Activated naive CD4-positive, alpha-beta T cell treated with anti-CD3 and anti-CD28 coated beads, Interleukin-2, amount 50 U/mL, for 16 hours (primary cell): ENCODE measurements around the gene ZFYVE9.
"Not testable (repeated sequence)": the region's sequence is repeated elsewhere in the genome, so short reads cannot be mapped to it uniquely, and the experiment has no call there.

Experiments used
- DNase-seq: peaks from one replicate; pipeline ENCODE4 v3.0.0-alpha.2; 2020

ZFYVE9 gene

DNA sequence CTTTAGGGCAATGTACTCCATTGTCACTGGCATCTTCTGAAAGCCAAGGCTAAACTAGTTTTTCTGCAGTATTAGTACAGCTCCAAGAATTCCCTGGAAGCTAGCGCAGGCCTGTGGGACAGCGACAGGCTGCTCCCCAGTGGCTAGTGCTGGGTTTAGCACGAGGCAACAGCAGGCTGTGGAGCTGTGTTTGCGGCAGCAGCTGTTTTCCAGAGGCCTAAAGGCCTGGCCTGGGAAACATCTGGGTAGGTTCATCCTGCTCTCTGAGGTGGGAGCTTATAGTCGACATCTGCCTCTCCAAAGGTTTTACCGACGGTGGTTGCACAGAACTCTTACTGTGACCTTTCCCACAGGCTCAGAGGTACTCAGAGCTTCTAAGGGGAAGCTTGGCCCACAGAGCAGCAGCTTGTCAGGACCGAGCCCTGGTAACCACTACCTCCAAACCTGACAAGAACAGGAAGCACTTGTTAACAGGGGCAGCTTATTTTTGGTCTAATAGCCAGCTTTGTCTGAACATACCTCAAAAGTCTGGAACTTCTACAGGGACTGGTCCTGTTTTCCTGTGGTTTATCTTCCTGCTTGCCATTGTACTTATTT, 206.9 kb downstream of the ZFYVE9 start:
- no peak for DNase-seq

DNA sequence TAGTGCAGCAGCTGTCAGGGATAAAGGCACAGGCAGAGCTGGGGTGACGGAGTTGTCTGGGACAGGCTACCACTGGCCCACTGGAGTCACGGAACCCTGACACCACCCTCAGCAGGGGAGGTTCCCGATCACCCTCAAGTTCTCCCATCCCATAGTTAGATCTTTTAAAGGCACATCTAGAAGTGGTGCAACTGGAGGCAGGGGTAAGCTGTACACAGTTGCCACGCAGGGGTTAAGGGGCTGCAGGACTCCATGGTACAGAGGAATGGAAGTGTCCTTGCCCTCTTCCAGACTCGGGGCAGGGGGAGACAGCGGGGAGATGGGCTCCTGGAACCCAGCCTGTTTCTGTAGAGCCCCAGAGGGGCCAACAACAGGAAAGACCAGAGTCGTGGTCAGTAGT, 210.8 kb downstream of the ZFYVE9 start:
- DNase-seq: no peak

DNA sequence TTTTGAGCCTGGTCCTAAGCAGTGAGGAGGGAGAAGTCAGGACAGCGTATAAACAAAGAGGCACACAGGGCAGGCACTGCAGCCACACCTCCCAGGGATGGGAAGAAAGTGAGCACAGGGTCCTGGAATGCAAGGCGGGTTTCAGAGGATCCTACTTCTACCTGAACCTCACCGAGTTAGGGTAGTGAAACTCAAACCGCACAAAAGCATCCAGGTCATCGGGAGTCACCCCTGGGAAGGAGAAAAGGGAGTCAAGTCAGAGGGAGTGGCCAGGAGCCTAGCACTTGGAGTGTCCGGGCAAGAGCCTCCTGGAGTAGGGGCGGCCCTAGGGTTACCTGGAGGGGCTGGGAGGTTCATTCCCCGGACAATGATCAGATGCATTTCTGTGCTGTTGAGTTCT, 213.5 kb downstream of the ZFYVE9 start:
- no peak for DNase-seq

DNA sequence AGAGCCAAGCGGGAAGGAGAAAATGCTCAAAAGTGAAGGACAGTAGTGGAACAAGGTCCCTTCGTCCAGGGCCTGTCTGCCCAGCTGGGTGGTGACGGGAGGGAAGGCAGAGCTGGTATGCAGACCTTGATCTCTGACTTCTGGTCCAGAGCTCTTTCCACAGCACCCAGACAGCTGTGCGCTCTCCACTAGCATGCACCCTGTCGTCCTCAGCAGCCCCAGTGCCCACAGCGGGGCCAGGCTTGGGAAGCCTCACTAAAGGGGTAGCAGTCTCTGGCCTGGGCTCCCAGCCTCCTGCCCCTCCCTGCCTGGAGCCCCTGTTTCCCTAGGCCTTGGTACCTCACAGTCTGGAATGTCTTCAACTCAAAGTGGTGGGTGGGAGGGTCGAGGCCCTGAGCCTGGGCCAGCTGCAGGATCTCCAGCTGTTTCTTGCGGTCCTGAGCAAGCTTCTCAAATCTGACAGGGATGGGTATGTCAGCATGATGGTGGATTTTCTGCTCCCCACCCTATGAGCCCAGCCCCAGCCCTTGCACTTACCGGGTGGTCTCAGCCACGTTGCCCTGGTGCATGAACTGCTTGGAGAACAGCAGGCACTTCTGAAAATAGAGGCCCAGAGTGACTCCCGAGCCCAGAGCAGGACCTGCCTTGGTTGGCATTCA, 214.1 kb downstream of the ZFYVE9 start:
- DNase-seq: no peak

DNA sequence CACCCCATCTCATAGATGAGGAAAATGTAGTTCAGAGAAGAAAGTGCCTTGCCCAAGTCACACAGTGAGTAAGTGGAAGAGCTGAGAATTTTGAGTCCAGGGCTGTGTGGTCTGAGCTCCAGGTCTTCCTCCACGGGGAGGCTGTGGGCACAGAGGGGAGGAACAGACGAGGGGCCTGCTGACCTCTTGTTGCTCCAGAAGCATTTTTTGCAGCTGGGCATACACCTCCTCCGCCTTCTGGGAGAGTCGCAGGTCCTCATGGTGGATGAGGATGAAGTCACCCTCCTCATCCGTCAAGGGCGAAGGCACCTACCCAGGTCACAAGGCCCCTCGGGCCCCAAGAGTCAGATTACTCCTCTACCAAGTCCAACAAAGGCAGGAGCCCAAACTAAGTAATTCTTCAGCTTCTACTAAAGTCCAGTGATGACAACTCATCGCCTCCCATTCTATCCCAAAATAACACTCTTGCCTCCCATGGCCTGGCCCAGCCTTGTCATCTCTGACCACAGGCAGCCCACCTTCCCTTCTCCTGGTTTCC, 215.0 kb downstream of the ZFYVE9 start:
- no peak for DNase-seq

DNA sequence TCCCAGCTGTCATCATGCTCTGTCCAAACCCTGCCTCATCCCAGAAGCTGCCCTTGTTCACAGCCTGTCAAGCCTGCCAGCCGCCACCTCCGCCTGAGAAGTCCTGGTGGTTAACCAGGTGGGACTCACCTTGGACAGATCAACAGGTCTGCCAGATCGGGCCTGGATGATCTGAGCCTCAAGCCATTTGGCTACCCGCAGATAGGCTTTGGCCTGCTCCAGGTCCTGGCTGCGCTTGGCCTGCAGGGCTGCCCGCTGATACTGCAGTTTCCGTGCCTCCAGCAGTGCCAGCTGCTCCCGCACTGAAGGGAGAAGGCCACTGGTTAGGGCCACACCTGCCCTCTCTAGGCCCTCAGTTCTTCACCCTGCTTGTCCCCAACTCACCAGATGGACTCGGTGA, 215.5 kb downstream of the ZFYVE9 start:
- DNase-seq: no peak

DNA sequence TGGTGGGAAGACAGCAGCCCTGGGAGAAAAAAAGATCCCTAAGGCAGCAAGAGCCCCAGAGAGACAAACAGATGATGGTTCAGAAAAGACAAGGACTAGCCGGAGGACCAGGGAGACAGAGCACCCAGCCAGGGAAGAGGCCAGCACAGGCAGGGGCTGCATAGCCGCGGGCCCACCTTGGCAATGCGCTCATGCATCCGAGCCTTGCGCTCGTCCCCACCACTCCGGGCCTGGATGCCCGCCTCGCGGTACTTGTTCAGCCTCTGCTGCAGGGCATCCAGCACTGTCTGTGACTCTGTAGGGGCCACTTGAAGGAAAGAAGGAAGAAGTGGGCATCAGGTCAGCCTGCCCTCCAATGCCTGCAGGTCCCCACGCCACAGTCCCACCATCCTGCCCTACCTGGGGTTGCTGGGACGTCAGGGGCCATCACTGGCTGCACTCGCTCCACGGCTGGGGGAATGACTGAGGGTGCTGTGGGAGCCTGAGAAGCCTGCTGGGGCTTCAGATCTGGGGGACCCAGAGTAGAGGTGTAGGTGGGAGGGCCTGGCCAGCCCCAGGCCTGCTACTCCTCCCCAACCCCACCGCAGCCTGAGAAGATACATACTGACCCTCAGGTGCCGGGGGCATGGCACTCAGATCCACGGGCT, 217.1 kb downstream of the ZFYVE9 start:
- no peak for DNase-seq

DNA sequence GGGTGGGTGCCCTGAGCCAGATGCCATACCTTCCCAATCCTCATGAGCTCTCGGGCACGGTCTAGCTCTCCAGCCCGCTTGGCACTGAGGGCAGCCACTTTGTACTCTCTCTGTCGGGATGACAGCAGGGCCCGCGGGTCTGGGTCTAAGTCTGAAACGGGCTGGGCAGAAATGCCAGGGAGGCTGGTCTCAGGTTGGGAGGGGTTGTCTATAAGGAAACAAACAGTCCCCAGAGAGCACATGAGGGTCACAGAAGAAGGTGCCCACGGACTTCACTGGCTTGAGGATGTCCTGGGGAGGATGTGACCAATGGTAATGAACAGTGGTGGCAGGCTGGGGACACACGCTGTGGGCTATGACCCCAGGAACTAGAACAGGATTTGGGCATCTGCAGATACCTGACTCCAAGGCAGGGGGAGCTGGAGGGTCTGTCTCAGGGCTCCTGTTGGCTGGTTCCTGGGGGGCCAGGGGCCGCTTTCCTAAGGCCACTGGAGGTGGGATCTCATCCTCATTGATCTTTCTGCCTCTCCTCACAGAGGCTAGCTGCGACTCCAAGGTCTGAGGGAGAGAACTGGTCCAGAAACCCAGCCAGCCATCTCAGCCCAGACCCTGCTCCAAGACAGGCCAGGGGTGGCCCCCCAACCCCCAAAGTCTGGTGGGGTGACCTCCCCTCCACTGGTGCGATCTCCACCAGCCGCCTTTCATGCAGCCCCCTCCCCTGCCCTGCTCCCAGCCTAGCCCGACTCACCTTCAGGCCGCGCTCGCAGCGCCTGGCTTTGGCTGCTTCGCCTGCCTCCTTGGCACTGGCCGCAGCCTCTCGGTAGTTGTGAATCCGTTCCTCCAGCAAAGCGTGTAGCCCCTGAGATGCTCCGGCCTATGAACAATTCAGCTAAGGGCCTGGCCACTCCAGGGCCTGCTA, 218.0 kb downstream of the ZFYVE9 start:
- DNase-seq: no peak

DNA sequence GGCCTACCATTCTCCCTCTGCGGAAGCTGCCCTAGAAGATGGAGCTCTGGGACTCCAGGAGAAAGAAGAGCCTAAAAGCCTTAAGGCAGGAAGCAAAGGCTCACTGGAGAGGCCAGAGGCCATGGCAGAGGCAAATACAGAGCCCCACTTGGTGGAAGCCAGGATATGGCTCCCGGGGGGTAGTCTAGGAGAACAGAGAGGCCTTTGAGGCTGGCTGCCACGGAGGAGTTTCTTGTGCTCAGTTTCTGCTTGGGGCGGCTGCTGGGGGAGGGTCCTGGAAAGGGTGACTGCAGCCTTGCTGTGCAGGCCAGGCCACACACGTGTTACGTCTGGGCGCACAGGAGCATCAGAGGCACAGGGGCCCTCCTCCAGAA, 218.7 kb downstream of the ZFYVE9 start:
- DNase-seq: no peak

DNA sequence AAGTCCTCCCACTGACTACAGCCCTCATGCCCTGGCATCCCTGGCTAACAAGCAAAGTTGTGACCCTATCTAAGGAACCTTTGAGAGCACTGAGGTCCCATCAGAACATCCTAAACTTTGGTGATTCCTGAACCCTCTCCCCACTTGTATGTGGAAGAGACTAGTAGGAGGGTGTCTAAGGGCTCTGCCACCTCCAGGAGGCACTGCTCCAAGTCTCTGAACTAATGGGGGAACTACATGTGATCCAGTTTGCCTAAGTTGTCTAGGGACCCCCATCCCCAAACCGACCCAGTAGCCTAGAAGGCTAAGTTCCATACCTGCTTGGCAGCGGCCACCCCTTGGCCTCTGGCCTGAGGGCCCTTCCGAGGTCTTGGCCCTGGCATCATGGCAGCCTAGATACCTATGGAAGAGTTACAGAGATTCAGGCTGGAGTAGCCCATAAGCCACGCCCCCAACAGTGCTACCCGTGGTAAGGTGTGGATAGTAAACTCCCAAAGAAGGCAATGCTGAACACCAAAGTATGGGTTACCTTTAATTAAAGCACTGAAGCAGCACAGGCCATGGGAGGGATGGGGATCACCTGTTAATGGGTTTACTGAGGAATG, 222.4 kb downstream of the ZFYVE9 start:
- DNase-seq: no peak

DNA sequence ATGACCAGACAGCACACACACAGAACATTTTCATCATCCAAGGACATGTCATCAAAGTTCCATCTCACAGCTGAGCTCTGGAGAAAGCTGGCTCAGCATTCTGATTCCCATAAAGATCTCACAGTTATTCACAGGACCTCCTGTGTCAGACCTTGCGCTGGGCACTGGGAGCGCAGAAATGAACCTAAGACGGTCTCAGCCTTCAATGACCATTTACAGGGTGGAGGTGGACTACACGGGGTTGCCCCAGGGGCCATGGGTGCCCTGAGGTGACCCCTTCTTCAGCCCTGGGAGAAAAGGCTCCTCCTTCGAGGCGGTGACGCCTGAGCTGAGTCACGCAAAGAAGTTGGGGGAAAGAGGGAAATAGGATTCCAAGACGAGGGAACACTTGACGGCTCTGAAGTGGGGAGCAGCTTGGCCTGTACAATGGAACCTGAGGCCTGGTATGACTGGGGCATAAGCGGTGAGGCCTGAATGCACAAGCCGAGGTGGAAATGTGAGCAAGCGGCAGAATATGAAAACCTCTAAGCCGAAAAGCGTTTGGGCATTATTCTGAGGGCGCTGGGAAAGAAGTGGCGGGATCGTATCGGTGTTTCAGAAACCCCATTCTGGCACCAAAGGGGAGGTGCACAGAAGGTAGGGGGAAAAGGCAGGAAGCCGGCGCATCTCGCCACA, 223.3 kb downstream of the ZFYVE9 start:
- DNase-seq: no peak

DNA sequence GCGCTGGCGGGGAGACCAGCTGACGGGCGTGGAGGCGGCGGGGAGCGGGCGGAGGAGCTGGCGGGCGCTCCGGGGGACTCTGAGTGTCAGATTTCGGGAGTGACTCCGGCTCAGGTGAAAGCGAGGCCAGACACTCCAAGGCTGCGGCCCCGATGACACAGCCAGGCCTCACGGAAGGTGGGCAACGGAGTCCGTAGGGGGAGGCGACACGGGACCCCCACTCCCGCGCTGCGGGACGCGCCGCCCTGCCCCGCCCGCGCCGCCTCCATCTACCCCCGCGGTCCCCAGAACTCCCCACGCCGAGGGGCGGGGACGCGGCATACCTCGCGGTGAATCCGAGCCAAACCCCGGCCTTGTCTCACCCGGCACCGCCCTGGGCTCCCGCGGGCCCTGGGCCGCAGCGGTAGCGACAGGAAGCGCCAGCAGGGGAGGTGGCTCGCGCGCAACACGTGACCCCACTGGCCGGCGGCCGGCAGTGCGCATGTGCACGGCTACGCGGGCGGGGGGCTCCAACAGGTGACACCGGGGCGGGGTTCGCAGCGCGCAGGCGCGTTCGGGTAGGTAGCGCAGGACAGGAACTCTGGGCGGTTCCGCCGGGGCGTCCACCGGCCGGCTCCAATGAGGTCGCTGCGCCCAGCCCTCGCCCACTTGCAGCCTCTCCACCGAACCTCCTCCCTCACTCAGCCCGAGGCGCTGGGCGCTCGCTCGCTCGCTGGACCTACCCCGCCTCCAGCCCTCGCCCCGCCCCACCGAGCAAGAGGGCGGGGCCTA, 224.0 kb downstream of the ZFYVE9 start, which contains the start of gene CC2D1B:
Gene CC2D1B, minus strand, starts transcription at position 460 of the 771 bp plus-strand sequence. CDS start 1,585 bp downstream, outside the sequence.
- peak; percentile 99 for DNase-seq

DNA sequence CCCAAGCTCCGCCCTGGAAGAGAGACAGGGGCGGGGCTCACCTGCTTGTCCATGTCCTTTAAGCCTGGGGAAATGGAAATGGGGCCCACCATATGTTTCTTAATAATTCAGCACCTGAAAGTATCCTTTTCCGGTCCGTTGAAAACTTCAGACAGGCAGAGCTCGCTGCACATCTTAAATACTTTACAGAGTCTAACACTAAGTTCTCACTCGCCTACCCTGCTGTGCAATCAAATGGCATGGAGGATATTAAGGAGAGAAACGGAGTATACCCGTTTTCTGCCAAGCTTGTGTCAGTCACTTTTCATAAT, 224.6 kb downstream of the ZFYVE9 start:
- no peak for DNase-seq

DNA sequence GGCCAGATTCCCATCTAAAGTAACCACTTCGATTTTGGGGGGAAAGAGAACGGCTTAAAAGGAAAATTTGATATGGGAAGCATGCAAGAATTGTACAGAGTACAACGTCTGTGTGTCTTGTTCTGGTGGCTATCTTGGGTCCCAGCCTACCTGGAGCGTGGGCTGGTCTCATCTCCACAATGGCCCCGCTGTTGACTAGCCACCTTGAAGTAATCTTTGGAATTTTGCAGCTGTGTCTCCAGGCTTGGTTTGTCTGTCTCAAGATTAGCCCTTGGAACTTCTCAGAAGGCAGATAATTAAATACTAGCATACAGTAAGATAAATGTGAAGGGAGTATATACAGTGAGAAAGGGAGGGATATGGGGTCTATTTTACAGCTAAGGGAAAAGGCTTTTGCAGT, 225.4 kb downstream of the ZFYVE9 start:
- no peak for DNase-seq

DNA sequence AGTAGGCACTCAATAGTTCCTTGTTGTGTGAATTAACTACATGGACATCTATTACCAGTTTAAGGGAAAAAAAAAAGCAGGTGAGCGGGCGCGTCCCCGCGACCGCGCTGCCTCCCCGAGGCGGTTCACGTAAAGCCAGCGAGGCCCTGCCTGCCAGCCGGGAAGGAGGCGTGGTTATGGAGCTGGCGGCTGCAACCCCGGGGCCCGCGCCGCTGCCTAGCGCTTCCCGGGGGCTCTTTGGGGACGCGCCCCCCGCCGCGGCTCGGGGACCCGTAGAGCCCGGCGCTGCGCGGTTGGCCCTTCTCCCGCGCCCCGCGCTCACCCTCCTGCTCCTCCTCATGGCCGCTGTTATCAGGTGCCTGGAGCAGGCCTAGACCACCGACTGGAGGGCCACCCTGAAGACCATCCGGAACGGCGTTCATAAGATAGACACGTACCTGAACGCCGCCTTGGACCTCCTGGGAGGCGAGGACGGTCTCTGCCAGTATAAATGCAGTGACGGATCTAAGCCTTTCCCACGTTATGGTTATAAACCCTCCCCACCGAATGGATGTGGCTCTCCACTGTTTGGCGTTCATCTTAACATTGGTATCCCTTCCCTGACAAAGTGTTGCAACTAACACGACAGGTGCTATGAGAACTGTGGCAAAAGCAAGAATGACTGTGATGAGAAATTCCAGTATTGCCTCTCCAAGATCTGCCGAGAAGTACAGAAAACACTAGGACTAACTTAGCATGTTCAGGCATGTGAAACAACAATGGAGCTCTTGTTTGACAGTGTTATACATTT, 226.7 kb downstream of the ZFYVE9 start:
- peak; percentile 71 for DNase-seq

DNA sequence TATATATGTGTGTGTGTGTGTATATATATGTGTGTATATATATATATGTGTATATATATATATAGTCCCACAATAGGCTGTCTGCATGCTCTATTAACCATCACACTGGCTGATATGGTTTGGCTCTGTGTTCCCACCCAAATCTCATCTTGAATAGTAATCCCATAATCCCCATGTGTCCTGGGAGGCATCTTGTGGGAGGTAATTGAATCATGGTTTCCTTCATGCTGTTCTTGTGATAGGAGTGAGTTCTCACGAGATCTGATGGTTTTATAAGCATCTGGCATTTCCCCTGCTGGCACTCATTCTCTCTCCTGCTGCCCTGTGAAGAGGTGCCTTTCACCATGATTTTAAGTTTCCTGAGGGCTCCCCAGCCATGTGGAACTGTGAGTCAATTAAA, 228.0 kb downstream of the ZFYVE9 start:
- not testable (repeated sequence) for DNase-seq

DNA sequence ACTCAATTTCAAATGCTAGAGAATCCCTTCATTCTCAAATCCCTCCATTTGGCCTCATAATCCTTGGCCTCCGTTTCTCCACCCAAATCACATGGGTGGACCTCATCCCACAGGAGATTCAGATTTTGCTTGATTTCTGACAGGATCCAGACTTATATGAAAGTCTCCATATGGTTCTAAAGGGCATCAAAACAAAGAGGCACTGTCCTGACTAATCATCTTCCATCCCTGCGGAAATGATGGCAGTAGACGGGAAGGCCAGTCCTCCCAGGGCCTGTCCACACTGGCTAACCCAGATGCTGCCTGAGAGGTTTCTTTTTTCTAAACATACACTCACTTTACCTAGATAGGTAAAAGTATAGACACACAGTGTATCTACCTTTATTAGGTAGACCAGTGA, 243.5 kb downstream of the ZFYVE9 start:
- DNase-seq: no peak

DNA sequence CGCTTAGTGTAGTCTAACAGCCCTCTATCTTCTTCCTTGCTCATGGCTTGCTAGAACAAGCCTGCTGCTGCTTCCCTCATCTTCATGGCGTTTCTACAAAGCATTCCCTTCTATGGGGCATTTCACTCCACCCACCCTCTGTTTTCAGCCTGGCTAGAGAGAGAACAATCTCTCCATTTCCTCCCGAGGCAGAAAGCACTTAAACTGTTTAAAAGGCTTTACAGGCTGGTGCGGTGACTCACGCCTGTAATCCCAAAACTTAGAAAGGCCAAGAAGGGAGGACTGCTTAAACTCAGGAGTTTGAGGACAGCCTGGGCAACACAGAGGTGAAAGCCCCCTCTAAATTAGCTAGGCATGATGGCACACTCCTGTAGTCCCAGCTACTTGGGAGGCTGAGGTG, 244.6 kb downstream of the ZFYVE9 start:
- DNase-seq: no peak

DNA sequence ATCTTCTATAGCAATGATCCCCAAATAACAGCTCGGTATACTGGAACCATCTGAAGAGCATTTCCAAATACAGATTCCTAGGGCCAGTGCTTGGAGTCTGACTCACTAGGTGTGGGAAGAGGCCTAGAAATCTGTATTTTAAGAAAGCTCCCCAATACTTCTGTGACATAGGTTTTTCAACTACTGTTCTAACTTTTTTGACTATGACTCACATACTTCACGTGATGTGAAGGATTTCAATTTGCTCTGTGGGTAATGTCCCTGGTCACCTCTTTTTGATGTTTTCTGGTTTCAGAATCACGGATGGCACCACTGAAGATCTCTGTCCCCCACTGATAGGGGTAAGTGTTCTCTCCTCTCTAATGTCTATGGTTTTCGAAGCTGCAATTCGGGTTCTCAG, 251.3 kb downstream of the ZFYVE9 start:
- no peak for DNase-seq
